HFFc6 (cell line): ENCODE results near the gene CEP63. TPM values are rescaled to one million over a fixed set of nuclear protein-coding genes. Genes with fewer than 3 reads are reported as not detected.

ENCODE experiments used
- DNase-seq: peaks from one replicate; pipeline ENCODE4 v3.0.0-alpha.2; 2018
- H3K27ac Mint-ChIP-seq: 2 replicates; pipeline ENCODE4 v1.8.0; 2020; ENCODE audit warnings: mild to moderate bottlenecking, mixed read lengths
- H3K27me3 Mint-ChIP-seq: 2 replicates; pipeline ENCODE4 v1.8.0; 2021; ENCODE audit warnings: mild to moderate bottlenecking, moderate library complexity, mixed read lengths; ENCODE audit not compliant: insufficient read depth
- H3K36me3 Mint-ChIP-seq: 2 replicates; pipeline ENCODE4 v1.8.0; 2021; ENCODE audit warnings: low read depth, mixed read lengths
- H3K4me1 Mint-ChIP-seq: 2 replicates; pipeline ENCODE4 v1.8.0; 2020; ENCODE audit warnings: low read depth, mixed read lengths
- H3K4me3 Mint-ChIP-seq: 2 replicates; pipeline ENCODE4 v1.8.0; 2020; ENCODE audit warnings: mild to moderate bottlenecking, moderate library complexity, mixed read lengths
- H3K9me3 Mint-ChIP-seq: 2 replicates; pipeline ENCODE4 v1.8.0; 2020; ENCODE audit warnings: mild to moderate bottlenecking, mixed read lengths
- CTCF ChIP-seq: fragments of 200-600 bp; sonication (generic); IDR thresholded peaks from 2 replicates; pipeline ENCODE4 v1.5.0; 2021; ENCODE audit warnings: antibody characterized with exemption, mild to moderate bottlenecking
- total RNA-seq, 6 experiments: library from RNA; stranded (reverse); fragmentation: NEBNext Ultra II Directional; extraction: Animal tissue kit (Norgen Biotek cat#: 25700); gene quantifications; 2 replicates in 1 of 6; 3 replicates in 5 of 6; pipeline ENCODE4 v1.2.3, GENCODE V29; 2021

Gene CEP63
- total RNA-seq, 6 experiments from 2014 or later: 17.3 to 23.3 (median 21.3) TPM

- no peaks in the 10 kb centered on the region for H3K4me1 Mint-ChIP-seq
- no peak for TF ChIP-seq CTCF
- H3K4me3 Mint-ChIP-seq: no peak overlapping the region
- peaks cover 40% of the 10 kb centered on the region for H3K27me3 Mint-ChIP-seq
- no peak for DNase-seq
- H3K36me3 Mint-ChIP-seq: no peaks in the 10 kb centered on the region
- no peak overlapping the region for H3K27ac Mint-ChIP-seq
- no peaks in the 10 kb centered on the region for H3K9me3 Mint-ChIP-seq
Observed at GRCh38 chr3:134608771-134609435, 123.0 kb downstream of the CEP63 start.

- DNase-seq: no peak
Observed at GRCh38 chr3:134609821-134610431, 124.1 kb downstream of the CEP63 start.

GRCh38 chr3:134610432-134611385, 124.9 kb downstream of the CEP63 start:
- Mint-ChIP-seq H3K27ac (no peak overlapping the region), H3K4me3 (no peak overlapping the region)
- TF ChIP-seq CTCF: no peak

More at GRCh38 chr3:134609821-134610431, 124.1 kb downstream of the CEP63 start:
- Mint-ChIP-seq H3K27me3 (peaks cover 39% of the 10 kb centered on the region), H3K36me3 (no peaks in the 10 kb centered on the region), H3K4me1 (no peaks in the 10 kb centered on the region), H3K9me3 (no peaks in the 10 kb centered on the region), H3K27ac (no peak overlapping the region), H3K4me3 (no peak overlapping the region)
- TF ChIP-seq CTCF: no peak

GRCh38 chr3:134611516-134611915, 125.7 kb downstream of the CEP63 start:
- Mint-ChIP-seq H3K27me3 (peaks cover 29% of the 10 kb centered on the region), H3K4me3 (no peak overlapping the region), H3K27ac (no peak overlapping the region), H3K36me3 (no peaks in the 10 kb centered on the region), H3K4me1 (no peaks in the 10 kb centered on the region), H3K9me3 (no peaks in the 10 kb centered on the region)
- DNase-seq: no peak
- no peak for TF ChIP-seq CTCF

More at GRCh38 chr3:134610432-134611385, 124.9 kb downstream of the CEP63 start:
- no peak for DNase-seq
- no peaks in the 10 kb centered on the region for H3K4me1 Mint-ChIP-seq
- H3K27me3 Mint-ChIP-seq: peaks cover 34% of the 10 kb centered on the region
- no peaks in the 10 kb centered on the region for H3K9me3 Mint-ChIP-seq
- H3K36me3 Mint-ChIP-seq: no peaks in the 10 kb centered on the region

GRCh38 chr3:134613006-134613520, 127.2 kb downstream of the CEP63 start:
- Mint-ChIP-seq H3K9me3 (no peaks in the 10 kb centered on the region), H3K4me1 (no peaks in the 10 kb centered on the region), H3K36me3 (no peaks in the 10 kb centered on the region), H3K27me3 (peaks cover 28% of the 10 kb centered on the region), H3K4me3 (no peak overlapping the region), H3K27ac (no peak overlapping the region)
- TF ChIP-seq CTCF: no peak
- no peak for DNase-seq
